ENCODE measurements around the gene CYLD.

Gene CYLD

GRCh38 chr16:50745940-50746339 is 4.1 kb downstream of the CYLD start:
- Histone ChIP-seq H3K9ac (no peak overlapping the region), H3K36me3 (ENCODE audit: control insufficient read depth, insufficient read depth, low read length) (no peaks in the 10 kb centered on the region), H3K27ac (no peak overlapping the region), H3K4me2 (ENCODE audit: low read length) (no peak overlapping the region), H3K4me1 (peaks cover 5% of the 10 kb centered on the region), H3K9me3 (ENCODE audit: control insufficient read depth, low read length) (no peaks in the 10 kb centered on the region), H3K4me3 (ENCODE audit: low read depth, low read length) (no peak overlapping the region), H3K79me2 (peaks cover 6% of the 10 kb centered on the region), H3K27me3 (ENCODE audit: control insufficient read depth, insufficient read depth, low read length) (no peaks in the 10 kb centered on the region), H2AFZ (no peak overlapping the region)
- TF ChIP-seq CTCF (IDR thresholded peaks at IDR 0.05) = no peak

DNA sequence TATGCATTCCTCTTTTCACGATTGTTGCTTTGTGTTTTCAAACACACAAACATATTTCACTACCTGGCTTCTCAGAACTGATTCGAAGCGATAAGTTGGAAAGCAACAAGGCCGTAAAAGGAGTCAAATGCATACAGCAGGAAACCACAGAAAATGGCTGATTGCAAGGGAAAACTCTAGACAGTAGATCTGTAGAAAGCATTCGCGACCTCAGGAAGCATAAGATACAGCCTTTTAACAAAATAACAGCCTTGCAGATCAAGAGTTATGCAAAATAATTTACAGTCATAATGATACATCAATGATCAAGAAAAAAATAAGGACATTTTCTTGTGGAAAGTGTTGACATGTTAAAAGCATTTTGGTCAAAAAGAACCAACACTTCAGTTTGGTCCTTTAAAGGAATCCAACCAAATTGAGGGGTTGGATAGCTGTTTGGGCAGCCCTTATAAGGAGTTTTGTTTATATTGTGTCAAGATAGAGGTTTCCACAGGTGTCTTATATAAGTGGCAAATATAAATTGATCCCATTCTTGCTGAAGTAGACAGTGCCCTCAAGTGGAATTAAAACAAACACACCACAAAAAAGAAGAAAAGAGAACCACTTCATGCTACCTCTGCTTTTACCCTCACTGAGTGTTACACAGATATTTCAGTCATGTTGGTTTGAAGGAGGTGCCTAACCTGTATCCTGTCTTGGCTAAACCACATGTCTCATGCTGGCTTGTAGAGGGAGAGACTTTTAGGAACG is 5.5 kb downstream of the CYLD start:
- TF ChIP-seq CTCF (IDR thresholded peaks at IDR 0.05) = peak; percentile 12
- Histone ChIP-seq H3K36me3 (ENCODE audit: control insufficient read depth, insufficient read depth, low read length) (no peaks in the 10 kb centered on the region), H3K27ac (no peak overlapping the region), H3K9ac (no peak overlapping the region), H2AFZ (no peak overlapping the region), H3K79me2 (peaks cover 7% of the 10 kb centered on the region), H3K4me1 (peaks cover 5% of the 10 kb centered on the region), H3K4me2 (ENCODE audit: low read length) (no peak overlapping the region), H3K4me3 (ENCODE audit: low read depth, low read length) (no peak overlapping the region), H3K27me3 (ENCODE audit: control insufficient read depth, insufficient read depth, low read length) (no peaks in the 10 kb centered on the region), H3K9me3 (ENCODE audit: control insufficient read depth, low read length) (no peaks in the 10 kb centered on the region)

DNA sequence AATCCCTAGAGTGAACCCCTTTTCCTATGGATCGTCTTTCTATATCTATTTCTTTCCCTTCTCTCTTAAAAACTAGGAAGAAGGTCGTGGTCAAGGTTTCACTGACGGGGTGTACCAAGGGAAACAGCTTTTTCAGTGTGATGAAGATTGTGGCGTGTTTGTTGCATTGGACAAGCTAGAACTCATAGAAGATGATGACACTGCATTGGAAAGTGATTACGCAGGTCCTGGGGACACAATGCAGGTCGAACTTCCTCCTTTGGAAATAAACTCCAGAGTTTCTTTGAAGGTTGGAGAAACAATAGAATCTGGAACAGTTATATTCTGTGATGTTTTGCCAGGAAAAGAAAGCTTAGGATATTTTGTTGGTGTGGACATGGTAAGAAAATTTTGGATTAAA is 9.6 kb downstream of the CYLD start:
- Histone ChIP-seq H3K9me3 (ENCODE audit: control insufficient read depth, low read length) (no peaks in the 10 kb centered on the region), H3K79me2 (peaks cover 10% of the 10 kb centered on the region), H3K27me3 (ENCODE audit: control insufficient read depth, insufficient read depth, low read length) (no peaks in the 10 kb centered on the region), H3K4me3 (ENCODE audit: low read depth, low read length) (no peak overlapping the region), H2AFZ (no peak overlapping the region), H3K27ac (no peak overlapping the region), H3K36me3 (ENCODE audit: control insufficient read depth, insufficient read depth, low read length) (no peaks in the 10 kb centered on the region), H3K9ac (no peak overlapping the region), H3K4me2 (ENCODE audit: low read length) (no peak overlapping the region), H3K4me1 (no peaks in the 10 kb centered on the region)
- TF ChIP-seq CTCF (IDR thresholded peaks at IDR 0.05) = no peak

- Histone ChIP-seq H3K79me2 (peaks cover 10% of the 10 kb centered on the region), H3K27me3 (ENCODE audit: control insufficient read depth, insufficient read depth, low read length) (no peaks in the 10 kb centered on the region), H3K27ac (no peak overlapping the region), H3K4me2 (ENCODE audit: low read length) (no peak overlapping the region), H3K9ac (no peak overlapping the region), H3K4me1 (no peaks in the 10 kb centered on the region), H2AFZ (no peak overlapping the region), H3K36me3 (ENCODE audit: control insufficient read depth, insufficient read depth, low read length) (no peaks in the 10 kb centered on the region), H3K4me3 (ENCODE audit: low read depth, low read length) (no peak overlapping the region), H3K9me3 (ENCODE audit: control insufficient read depth, low read length) (no peaks in the 10 kb centered on the region)
- no peak for TF ChIP-seq CTCF (IDR thresholded peaks at IDR 0.05)
Observed at GRCh38 chr16:50752471-50753235, 10.8 kb downstream of the CYLD start.

All from parathyroid adenoma (tissue), 2 donors.